ENCODE measurements around the gene CES2.

Gene CES2

DNA sequence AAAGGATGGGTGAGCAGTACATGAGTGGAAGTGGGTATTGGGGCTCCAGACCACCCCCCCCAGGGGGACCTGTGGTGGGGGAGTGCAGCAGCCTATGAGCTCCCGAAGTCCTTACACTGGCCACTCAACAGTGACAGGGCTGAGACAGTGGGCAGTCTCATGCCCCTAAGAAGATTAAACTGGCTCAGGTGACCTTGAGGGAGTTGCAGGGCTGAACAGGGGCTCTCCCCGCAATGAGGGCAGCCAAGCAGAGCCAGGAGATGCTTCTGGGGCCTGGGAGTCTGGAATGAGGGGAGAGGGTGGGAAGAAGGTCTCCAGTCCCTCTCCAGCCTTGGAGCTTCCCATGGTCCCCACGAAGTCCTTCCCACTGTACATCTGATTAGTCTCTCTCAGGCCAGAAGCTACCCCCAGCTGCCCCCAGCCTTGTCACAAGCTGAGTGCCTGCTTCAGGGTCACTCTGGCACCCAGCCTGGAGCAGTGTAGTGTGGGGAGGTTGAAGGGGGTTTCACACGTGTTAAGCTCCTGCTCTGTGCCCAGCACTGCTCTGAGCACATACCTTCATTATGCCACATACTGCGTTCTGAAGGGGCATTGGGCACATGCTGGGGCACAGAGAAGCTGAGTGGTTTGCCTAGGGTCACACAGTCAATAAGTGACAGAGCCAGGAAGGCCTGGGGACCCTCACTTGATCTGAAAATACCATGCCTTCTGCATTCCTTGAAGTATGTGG, 15.6 kb upstream of the CES2 start:
- Histone ChIP-seq H3K9me3 (ENCODE audit: low read depth, low read length) (no peaks in the 10 kb centered on the region), H3K36me3 (ENCODE audit: insufficient read depth, low read length) (no peaks in the 10 kb centered on the region), H3K27ac (no peak overlapping the region), H3K9ac (ENCODE audit: insufficient read length) (no peak overlapping the region), H3K4me3 (no peak overlapping the region)
- DNase-seq (ENCODE audit: low read depth, low spot score) = no peak
- TF ChIP-seq POLR2AphosphoS5 (IDR thresholded peaks at IDR 0.05; ENCODE audit: borderline replicate concordance, low read depth, low read length) (no peak), FOXP2 (optimal IDR thresholded peaks at IDR 0.05; ENCODE audit: control extremely low read depth, extremely low read length, insufficient read depth) (no peak), EZH2 (IDR thresholded peaks at IDR 0.05) (no peak)

DNA sequence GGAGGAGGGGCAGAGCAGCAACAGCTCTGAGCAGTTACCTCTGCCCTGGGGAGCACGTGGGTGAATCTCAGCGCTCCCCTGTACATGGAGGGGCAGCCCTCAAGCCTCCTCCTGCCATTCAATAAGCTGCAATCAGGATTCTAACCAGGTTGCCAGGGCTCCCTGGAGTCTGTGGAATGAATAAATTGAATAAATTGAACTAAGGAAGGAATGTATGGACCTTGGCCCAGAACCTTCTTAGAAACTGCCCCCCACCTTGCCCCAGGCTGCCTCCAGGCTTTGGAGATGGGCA, 15.1 kb upstream of the CES2 start:
- TF ChIP-seq POLR2AphosphoS5 (IDR thresholded peaks at IDR 0.05; ENCODE audit: borderline replicate concordance, low read depth, low read length) (no peak), FOXP2 (optimal IDR thresholded peaks at IDR 0.05; ENCODE audit: control extremely low read depth, extremely low read length, insufficient read depth) (no peak), EZH2 (IDR thresholded peaks at IDR 0.05) (no peak)
- Histone ChIP-seq H3K36me3 (ENCODE audit: insufficient read depth, low read length) (no peaks in the 10 kb centered on the region), H3K9ac (ENCODE audit: insufficient read length) (no peak overlapping the region), H3K9me3 (ENCODE audit: low read depth, low read length) (no peaks in the 10 kb centered on the region), H3K27ac (no peak overlapping the region), H3K4me3 (no peak overlapping the region)
- DNase-seq (ENCODE audit: low read depth, low spot score) = no peak

DNA sequence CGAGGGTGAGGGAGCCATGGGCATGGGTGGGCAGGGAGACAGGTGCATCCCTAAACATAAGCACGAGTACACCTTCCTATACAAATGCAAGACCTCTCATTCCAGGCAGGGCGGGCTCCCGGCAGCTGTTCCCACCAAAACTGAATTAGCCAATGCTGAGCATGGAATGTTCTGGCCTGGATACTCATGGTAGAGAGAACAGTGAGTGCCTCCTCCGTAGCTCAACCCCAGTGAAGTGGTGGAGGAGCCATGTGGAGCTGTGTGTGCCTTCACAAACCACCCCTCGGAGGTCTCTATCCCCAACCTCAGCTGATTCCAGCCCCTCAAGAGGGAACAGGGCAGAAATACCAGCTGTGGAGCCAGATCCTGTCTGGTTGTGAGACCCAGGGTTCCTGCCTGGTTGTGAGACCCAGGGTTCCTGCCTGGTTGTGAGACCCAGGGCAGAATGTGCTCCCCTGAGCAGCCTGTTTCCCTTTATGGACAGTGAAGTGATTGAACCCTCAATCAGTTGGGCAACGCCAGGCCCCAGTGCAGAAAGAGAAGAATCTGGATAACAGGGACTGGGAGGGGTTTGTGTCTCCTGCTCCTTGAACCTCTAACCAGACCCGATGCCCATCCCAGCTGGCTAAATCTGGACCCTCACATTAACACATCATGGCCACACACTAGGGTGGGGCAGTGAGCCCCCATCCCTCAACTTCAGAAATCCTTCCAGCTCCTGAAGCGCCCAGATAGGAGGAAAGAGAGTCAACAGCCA, 14.2 kb upstream of the CES2 start:
- TF ChIP-seq EZH2 (IDR thresholded peaks at IDR 0.05) (no peak), FOXP2 (optimal IDR thresholded peaks at IDR 0.05; ENCODE audit: control extremely low read depth, extremely low read length, insufficient read depth) (no peak), POLR2AphosphoS5 (IDR thresholded peaks at IDR 0.05; ENCODE audit: borderline replicate concordance, low read depth, low read length) (no peak)
- DNase-seq (ENCODE audit: low read depth, low spot score) = no peak
- Histone ChIP-seq H3K9me3 (ENCODE audit: low read depth, low read length) (no peaks in the 10 kb centered on the region), H3K36me3 (ENCODE audit: insufficient read depth, low read length) (no peaks in the 10 kb centered on the region), H3K4me3 (no peak overlapping the region), H3K9ac (ENCODE audit: insufficient read length) (no peak overlapping the region), H3K27ac (no peak overlapping the region)

DNA sequence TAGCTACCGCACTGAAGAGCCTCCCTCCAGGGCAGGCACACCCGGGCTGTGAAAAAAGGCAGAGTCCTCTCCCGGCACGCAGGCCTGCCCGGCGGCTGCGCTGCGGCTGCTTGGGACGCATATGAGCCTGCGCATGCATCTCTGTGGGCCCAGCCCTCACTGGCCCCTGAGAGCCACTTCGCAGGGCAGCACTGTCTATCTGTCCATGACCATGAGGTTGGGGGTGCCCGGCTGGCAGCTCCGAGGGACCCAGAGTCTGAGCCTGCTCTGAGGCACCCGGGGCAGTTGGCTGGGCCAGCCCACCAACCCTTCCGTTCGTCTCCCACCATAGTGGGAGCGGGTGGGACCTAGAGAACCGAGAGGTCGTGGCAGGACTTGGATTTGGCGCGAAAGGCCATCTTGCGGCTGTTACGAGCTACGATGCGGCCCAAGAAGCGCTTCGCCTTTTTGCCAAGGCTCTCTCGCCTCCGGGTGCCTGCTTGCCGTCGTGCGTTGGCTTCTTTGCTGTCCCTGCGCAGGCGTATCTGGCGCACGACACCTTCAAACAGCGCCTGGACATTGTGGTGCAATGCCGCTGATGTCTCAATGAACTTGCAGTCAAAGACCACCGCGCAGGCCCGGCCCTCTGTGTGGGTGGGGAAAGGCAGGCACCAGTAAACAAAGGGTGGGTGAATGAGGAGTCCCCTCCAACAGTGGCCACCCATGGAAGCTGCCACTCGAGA, 13.4 kb upstream of the CES2 start:
- no peak overlapping the region for H3K4me3 ChIP-seq
- TF ChIP-seq POLR2AphosphoS5 (IDR thresholded peaks at IDR 0.05; ENCODE audit: borderline replicate concordance, low read depth, low read length) = no peak
- TF ChIP-seq FOXP2 (optimal IDR thresholded peaks at IDR 0.05; ENCODE audit: control extremely low read depth, extremely low read length, insufficient read depth) = no peak
- TF ChIP-seq EZH2 (IDR thresholded peaks at IDR 0.05) = no peak
- H3K9me3 ChIP-seq (ENCODE audit: low read depth, low read length) = no peaks in the 10 kb centered on the region
- H3K27ac ChIP-seq = no peak overlapping the region
- DNase-seq (ENCODE audit: low read depth, low spot score) = no peak
- H3K36me3 ChIP-seq (ENCODE audit: insufficient read depth, low read length) = no peaks in the 10 kb centered on the region
- H3K9ac ChIP-seq (ENCODE audit: insufficient read length) = no peak overlapping the region

DNA sequence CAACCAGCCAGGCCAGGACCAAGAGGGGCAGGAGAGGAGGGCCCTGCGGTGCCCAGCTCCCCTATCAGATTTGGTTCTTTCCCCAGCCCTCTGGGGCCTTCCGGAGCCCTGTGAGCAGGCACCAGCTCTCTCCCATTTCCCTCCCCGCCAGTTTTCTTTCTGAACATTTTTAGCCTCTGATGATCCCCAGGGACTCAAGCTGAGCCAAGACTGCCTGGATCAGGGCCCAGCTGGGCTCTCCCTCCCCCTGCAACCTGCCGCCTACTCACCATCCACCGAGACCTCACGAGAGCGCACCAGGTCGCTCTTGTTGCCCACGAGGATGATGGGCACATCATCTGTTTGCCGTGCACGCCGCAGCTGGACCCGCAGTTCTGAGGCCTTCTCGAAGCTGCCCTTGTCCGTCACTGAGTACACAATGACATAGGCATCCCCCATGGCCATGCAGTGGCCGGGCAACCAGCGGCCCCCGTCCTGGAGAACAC, 12.0 kb upstream of the CES2 start:
- Histone ChIP-seq H3K9me3 (ENCODE audit: low read depth, low read length) (no peaks in the 10 kb centered on the region), H3K9ac (ENCODE audit: insufficient read length) (no peak overlapping the region), H3K4me3 (no peak overlapping the region), H3K36me3 (ENCODE audit: insufficient read depth, low read length) (no peaks in the 10 kb centered on the region), H3K27ac (no peak overlapping the region)
- TF ChIP-seq FOXP2 (optimal IDR thresholded peaks at IDR 0.05; ENCODE audit: control extremely low read depth, extremely low read length, insufficient read depth) (no peak), POLR2AphosphoS5 (IDR thresholded peaks at IDR 0.05; ENCODE audit: borderline replicate concordance, low read depth, low read length) (no peak), EZH2 (IDR thresholded peaks at IDR 0.05) (no peak)
- no peak for DNase-seq (ENCODE audit: low read depth, low spot score)

DNA sequence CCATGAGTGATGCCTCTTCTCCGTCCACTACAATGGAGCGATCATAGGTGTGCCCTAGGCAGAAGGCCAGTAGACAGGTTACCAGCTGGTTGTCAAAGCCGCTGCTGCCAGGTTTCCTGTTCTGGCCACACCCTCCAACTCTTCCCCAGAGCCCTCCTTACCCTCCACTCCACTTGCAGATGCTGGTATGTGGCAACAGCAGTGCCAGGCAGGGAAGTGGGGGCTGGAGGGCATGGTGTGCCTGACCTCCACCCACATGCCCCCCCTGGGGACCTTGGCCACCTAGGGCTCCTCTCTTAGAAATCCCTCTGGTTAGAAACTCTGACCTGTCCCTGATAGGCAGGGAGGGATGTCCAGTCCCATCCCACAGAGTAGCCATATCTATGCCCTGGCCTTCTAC, 11.4 kb upstream of the CES2 start:
- H3K27ac ChIP-seq = no peak overlapping the region
- no peak overlapping the region for H3K4me3 ChIP-seq
- no peak for DNase-seq (ENCODE audit: low read depth, low spot score)
- no peaks in the 10 kb centered on the region for H3K36me3 ChIP-seq (ENCODE audit: insufficient read depth, low read length)
- no peak overlapping the region for H3K9ac ChIP-seq (ENCODE audit: insufficient read length)
- TF ChIP-seq EZH2 (IDR thresholded peaks at IDR 0.05) (no peak), FOXP2 (optimal IDR thresholded peaks at IDR 0.05; ENCODE audit: control extremely low read depth, extremely low read length, insufficient read depth) (no peak), POLR2AphosphoS5 (IDR thresholded peaks at IDR 0.05; ENCODE audit: borderline replicate concordance, low read depth, low read length) (no peak)
- H3K9me3 ChIP-seq (ENCODE audit: low read depth, low read length) = no peaks in the 10 kb centered on the region

DNA sequence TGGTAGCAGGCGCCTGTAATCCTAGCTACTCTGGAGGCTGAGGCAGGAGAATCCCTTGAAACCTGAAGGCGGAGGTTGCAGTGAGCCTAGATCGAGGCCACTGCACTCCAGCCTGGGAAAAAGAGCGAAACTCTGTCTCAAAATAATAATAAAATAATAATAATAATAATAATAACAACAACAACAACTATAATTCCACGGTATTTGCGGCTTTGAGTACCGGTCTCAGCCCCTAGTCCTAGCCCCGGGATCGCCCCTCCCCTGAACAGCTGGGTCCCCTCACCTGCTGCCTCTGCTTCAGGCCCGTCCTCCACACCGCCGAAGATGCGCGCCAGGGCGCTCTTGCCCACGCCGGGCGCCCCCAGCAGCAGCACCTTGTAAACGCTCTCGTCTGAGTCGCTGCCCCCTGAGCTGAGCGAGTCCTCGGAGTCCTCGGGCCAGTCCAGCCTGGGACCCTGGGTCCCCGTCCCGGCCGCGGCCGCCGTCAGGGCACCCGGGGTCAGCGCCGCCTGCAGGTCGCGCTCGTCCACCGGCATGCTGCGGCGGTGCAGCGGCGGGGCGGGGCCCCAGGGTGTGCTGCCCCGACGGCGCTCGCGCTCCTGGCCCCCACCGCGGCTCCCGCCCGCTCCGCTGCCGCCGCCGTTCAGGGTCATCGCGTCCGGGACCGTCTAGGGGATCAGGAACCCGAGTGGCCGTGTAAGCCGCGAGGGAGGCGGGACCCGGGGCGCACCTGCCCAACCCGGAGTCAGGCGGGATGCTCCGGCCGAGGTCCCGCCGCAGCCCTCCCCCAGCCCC, 10.6 kb upstream of the CES2 start:
- Histone ChIP-seq H3K27ac (no peak overlapping the region), H3K9me3 (ENCODE audit: low read depth, low read length) (no peaks in the 10 kb centered on the region), H3K36me3 (ENCODE audit: insufficient read depth, low read length) (no peaks in the 10 kb centered on the region), H3K9ac (ENCODE audit: insufficient read length) (no peak overlapping the region), H3K4me3 (no peak overlapping the region)
- DNase-seq (ENCODE audit: low read depth, low spot score) = no peak
- TF ChIP-seq POLR2AphosphoS5 (IDR thresholded peaks at IDR 0.05; ENCODE audit: borderline replicate concordance, low read depth, low read length) = no peak
- TF ChIP-seq EZH2 (IDR thresholded peaks at IDR 0.05) = no peak

All from SK-N-MC (cell line).